Esophagus (tissue), 2 donors: ENCODE data around the gene GPATCH8. TPM values are rescaled to one million over a fixed set of nuclear protein-coding genes. Genes with fewer than 3 reads are reported as not detected.

Experiments
- H3K27ac ChIP-seq, 2 donors: one replicate each; pipeline ENCODE4 v1.5.1; 2013; ENCODE audit warnings: low read depth in 2 of 2, mild to moderate bottlenecking in 2 of 2, inconsistent platforms in 1 of 2, low read length in 1 of 2, moderate library complexity in 1 of 2
- H3K27me3 ChIP-seq, 2 donors: one replicate each; pipeline ENCODE4 v1.6.1; 2013; ENCODE audit warnings: low read length in 2 of 2, control low read depth in 1 of 2, mild to moderate bottlenecking in 1 of 2; ENCODE audit not compliant: insufficient read depth in 2 of 2, control insufficient read depth in 1 of 2
- H3K36me3 ChIP-seq, 2 donors: one replicate each; pipeline ENCODE4 v1.6.1; 2013; ENCODE audit warnings: low read length in 1 of 2; ENCODE audit not compliant: control insufficient read depth in 2 of 2, insufficient read depth in 2 of 2
- H3K4me1 ChIP-seq, 2 donors: one replicate each; pipeline ENCODE4 v1.6.1; 2013; ENCODE audit warnings: low read length in 1 of 2; ENCODE audit not compliant: control insufficient read depth in 2 of 2, insufficient read depth in 2 of 2
- H3K4me3 ChIP-seq, 2 donors: one replicate each; pipeline ENCODE4 v1.5.1; 2013; ENCODE audit warnings: low read length in 2 of 2, mild to moderate bottlenecking in 2 of 2, low read depth in 1 of 2, moderate library complexity in 1 of 2
- H3K9me3 ChIP-seq, 2 donors: one replicate each; pipeline ENCODE4 v1.6.1; 2013; ENCODE audit warnings: mild to moderate bottlenecking in 2 of 2, low read depth in 1 of 2, low read length in 1 of 2, moderate library complexity in 1 of 2; ENCODE audit not compliant: control insufficient read depth in 2 of 2, insufficient read depth in 1 of 2
- WGBS, 2 donors: extraction: QIAGEN DNeasy Blood & Tissue Kit; methylation state at CpG; one replicate each; pipeline ENCODE4 v1.1.7; 2013; 5-methylcytosine and 5-hydroxymethylcytosine counted together
- polyA plus RNA-seq, 2 donors: library from polyadenylated mRNA; stranded (reverse); fragments of 200-250 nt; gene quantifications; one replicate each; pipeline ENCODE4 v1.2.3, GENCODE V29; 2013
- donor health status: healthy with polysubstance abuse.
- donor health status: Bipolar disorder and iron deficiency.

The GPATCH8 gene
- polyA plus RNA-seq, 2 donors = 7.9 to 12.8 TPM

DNA sequence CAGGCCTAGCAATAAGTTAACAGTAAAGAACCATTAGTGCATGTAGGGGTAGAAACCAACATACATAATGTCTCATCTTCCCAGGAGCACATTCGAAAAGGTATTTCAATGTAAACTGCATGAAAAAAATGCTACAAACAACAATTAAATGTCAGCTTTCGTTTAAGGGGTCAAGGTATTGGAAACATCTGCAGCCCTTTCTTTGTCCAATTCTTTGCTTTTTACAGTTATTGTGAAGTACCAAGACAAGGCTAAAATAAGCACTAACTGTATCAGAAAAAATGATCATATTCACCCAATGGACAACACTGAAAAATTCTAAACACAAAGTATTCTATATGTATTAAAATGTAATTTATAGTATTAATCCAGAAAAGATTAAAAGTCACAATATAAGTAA is 37.9 kb downstream of the GPATCH8 start:
- no peak overlapping the region for H3K27ac ChIP-seq
- peaks cover 0 to 6% of the 10 kb centered on the region in 2 donors for H3K36me3 ChIP-seq
- H3K27me3 ChIP-seq = no peaks in the 10 kb centered on the region
- no peak overlapping the region for H3K4me3 ChIP-seq
- no peaks in the 10 kb centered on the region for H3K9me3 ChIP-seq
- H3K4me1 ChIP-seq = no peaks in the 10 kb centered on the region
- WGBS, 2 donors = 98% methylated on average over 2 of the region's 2 CpGs

DNA sequence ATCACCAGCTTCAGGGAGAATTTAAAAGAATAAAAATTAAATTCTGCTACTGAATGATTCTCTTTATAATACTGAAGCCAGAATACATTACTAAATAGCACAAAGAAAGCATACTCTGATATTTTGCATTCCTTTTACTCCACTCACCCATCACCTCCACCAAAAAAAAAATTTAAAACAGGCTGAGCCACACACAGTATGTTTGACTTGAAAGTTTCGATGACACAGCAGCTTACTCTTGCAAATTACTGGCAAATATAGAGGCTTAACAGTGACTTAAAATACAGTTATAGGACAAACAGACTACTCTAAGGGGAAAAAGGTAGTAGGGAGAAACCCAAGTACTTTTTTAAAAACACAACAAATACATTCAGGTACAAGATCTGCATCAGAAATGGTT is 39.2 kb downstream of the GPATCH8 start:
- 77 to 86% methylated on average over 1 of the region's 1 CpG for WGBS, 2 donors
- H3K27ac ChIP-seq = no peak overlapping the region
- H3K4me1 ChIP-seq = no peaks in the 10 kb centered on the region

DNA sequence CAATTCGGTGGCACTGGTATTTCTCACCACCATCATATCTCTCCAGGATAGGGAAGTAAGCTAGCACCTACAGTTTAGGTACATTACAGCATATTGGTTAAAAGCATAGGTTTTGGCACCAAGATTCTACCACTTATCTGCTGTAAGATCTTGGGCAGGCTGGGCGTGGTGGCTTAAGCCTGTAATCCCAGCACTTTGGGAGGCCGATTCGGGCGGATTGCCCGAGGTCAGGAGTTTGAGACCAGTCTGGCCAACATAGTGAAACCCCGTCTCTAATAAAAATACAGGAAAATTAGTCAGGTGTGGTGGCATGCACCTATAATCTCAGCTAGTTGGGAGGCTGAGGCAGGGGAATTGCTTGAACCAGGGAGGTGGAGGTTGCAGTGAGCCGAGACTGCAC is 51.4 kb downstream of the GPATCH8 start:
- H3K27ac ChIP-seq = no peak overlapping the region
- no peaks in the 10 kb centered on the region for H3K4me1 ChIP-seq
- no peaks in the 10 kb centered on the region for H3K36me3 ChIP-seq
- 77 to 81% methylated on average over 8 of the region's 8 CpGs for WGBS, 2 donors
- H3K4me3 ChIP-seq = no peak overlapping the region
- no peaks in the 10 kb centered on the region for H3K9me3 ChIP-seq
- H3K27me3 ChIP-seq = no peaks in the 10 kb centered on the region

More for the DNA sequence above, 39.2 kb downstream of the GPATCH8 start:
- Histone ChIP-seq H3K4me3 (no peak overlapping the region), H3K27me3 (no peaks in the 10 kb centered on the region), H3K9me3 (no peaks in the 10 kb centered on the region), H3K36me3 (peaks cover 0 to 6% of the 10 kb centered on the region in 2 donors)

DNA sequence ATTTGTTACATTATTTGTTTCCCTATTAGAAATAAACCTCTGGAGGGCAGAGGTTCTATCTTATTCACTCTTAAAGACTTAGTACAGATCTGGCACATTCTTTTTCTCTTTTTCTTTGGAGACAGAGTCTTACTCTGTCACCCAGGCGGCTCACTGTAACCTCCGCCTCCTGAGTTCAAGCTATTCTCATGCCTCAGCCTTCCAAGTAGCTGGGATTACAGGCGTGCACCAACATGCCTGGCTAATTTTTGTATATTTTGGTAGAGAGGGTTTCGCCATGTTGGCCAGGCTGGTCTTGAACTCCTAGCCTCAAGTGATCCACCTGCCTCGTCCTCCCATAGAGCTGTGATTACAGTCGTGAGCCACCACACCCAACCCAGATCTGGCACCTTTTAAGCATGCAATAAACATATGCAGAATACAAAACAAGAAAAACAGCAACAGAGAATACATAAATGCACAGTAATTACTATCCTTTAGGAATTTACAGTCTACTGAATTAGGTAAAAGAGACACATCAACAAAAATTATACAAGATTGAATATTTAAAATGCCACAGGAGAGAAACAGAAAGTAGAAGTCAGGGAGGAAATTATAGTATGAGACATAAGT is 52.1 kb downstream of the GPATCH8 start:
- no peaks in the 10 kb centered on the region for H3K9me3 ChIP-seq
- no peaks in the 10 kb centered on the region for H3K36me3 ChIP-seq
- no peaks in the 10 kb centered on the region for H3K4me1 ChIP-seq
- H3K27ac ChIP-seq = no peak overlapping the region
- WGBS, 2 donors = 53 to 68% methylated on average over 6 of the region's 6 CpGs
- H3K4me3 ChIP-seq = no peak overlapping the region
- no peaks in the 10 kb centered on the region for H3K27me3 ChIP-seq

GRCh38 chr17:44448412-44448811 is 54.8 kb downstream of the GPATCH8 start:
- Histone ChIP-seq H3K9me3 (no peaks in the 10 kb centered on the region), H3K4me3 (no peak overlapping the region), H3K27me3 (no peaks in the 10 kb centered on the region), H3K27ac (no peak overlapping the region), H3K4me1 (no peaks in the 10 kb centered on the region), H3K36me3 (no peaks in the 10 kb centered on the region)
- 56 to 67% methylated on average over 1 of the region's 1 CpG for WGBS, 2 donors

- WGBS, 2 donors = 56 to 75% methylated on average over 6 of the region's 6 CpGs
- H3K4me3 ChIP-seq = no peak overlapping the region
- no peaks in the 10 kb centered on the region for H3K4me1 ChIP-seq
- no peaks in the 10 kb centered on the region for H3K9me3 ChIP-seq
- no peaks in the 10 kb centered on the region for H3K27me3 ChIP-seq
- no peaks in the 10 kb centered on the region for H3K36me3 ChIP-seq
- no peak overlapping the region for H3K27ac ChIP-seq
Observed at GRCh38 chr17:44444735-44445105, 58.5 kb downstream of the GPATCH8 start.

DNA sequence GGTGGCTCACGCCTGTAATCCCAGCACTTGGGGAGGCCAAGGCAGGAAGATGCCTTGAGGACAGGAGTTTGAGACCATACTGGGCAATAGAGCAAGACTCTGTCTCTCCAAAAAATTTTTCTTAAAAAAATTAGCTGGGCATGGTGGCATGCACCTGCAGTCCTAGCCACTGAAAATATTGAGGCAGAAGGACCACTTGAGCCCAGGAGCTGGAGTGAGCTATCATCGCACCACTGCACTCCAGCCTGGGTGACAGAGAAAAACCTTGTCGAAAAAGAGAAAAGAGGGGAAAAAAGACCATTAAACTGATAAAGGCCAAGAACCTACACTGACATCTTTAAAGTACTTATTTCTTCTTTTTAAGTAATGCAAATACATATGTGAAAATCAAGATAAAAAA is 60.4 kb downstream of the GPATCH8 start:
- Histone ChIP-seq H3K9me3 (no peaks in the 10 kb centered on the region), H3K36me3 (no peaks in the 10 kb centered on the region), H3K27ac (no peak overlapping the region), H3K4me1 (no peaks in the 10 kb centered on the region), H3K4me3 (no peak overlapping the region), H3K27me3 (no peaks in the 10 kb centered on the region)
- 95 to 97% methylated on average over 3 of the region's 3 CpGs for WGBS, 2 donors

- H3K27me3 ChIP-seq = no peaks in the 10 kb centered on the region
- H3K4me1 ChIP-seq = no peaks in the 10 kb centered on the region
- no peak overlapping the region for H3K4me3 ChIP-seq
- no peak overlapping the region for H3K27ac ChIP-seq
- H3K9me3 ChIP-seq = no peaks in the 10 kb centered on the region
- 78 to 87% methylated on average over 3 of the region's 3 CpGs for WGBS, 2 donors
- H3K36me3 ChIP-seq = peaks cover 0 to 4% of the 10 kb centered on the region in 2 donors
Observed at GRCh38 chr17:44439168-44439567, 64.0 kb downstream of the GPATCH8 start.

GRCh38 chr17:44438636-44439035 is 64.6 kb downstream of the GPATCH8 start:
- no peak overlapping the region for H3K4me3 ChIP-seq
- H3K27me3 ChIP-seq = no peaks in the 10 kb centered on the region
- 55 to 60% methylated on average over 2 of the region's 2 CpGs for whole genome bisulfite sequencing, 2 donors
- H3K4me1 ChIP-seq = no peaks in the 10 kb centered on the region
- no peaks in the 10 kb centered on the region for H3K9me3 ChIP-seq
- no peak overlapping the region for H3K27ac ChIP-seq
- H3K36me3 ChIP-seq = peaks cover 0 to 4% of the 10 kb centered on the region in 2 donors

DNA sequence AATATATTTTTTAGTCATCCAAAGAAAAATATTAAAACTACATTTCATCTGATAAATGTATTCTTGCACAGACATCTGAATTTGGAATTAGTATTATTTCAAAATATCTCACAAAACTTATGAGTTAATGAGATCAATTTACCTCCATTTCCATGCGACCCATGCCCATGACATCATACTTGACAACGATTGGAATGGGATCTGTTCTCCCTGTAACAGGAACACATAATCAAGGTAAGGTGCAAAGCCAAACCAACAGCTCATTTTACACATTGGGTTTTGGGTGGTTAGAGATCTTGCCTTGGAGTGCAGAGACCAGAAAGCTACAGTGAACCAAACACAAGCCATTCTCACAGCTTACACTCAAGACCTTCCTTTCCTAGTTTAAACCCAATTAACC is 66.9 kb downstream of the GPATCH8 start:
- Histone ChIP-seq H3K9me3 (no peaks in the 10 kb centered on the region), H3K27me3 (no peaks in the 10 kb centered on the region), H3K36me3 (peaks cover 6 to 9% of the 10 kb centered on the region in 2 donors), H3K4me3 (no peak overlapping the region), H3K4me1 (no peaks in the 10 kb centered on the region), H3K27ac (no peak overlapping the region)
- 90 to 92% methylated on average over 2 of the region's 2 CpGs for WGBS, 2 donors
